Measurements from ENCODE around the gene PPARA. TPM values are rescaled to one million over a fixed set of nuclear protein-coding genes. Genes with fewer than 3 reads are reported as not detected.

PPARA gene
- total and polyA plus RNA-seq, 9 of the 15 experiments (the other 6 are each of a cell fraction or from before 2014, with no cell fraction given): 0.64 to 5.3 (median 3.5) TPM

- TF ChIP-seq GTF3C2 (IDR thresholded peaks at IDR 0.05; ENCODE audit: borderline replicate concordance, extremely low read depth, insufficient read length) (no peak), SP2 (IDR thresholded peaks at IDR 0.05; ENCODE audit: extremely low read depth, low read depth, low read length, poor library complexity, severe bottlenecking) (no peak), ZFP30 (CRISPR knock-in tag; IDR thresholded peaks at IDR 0.05; ENCODE audit: borderline replicate concordance) (no peak), RAD21 (CRISPR knock-in tag; conservative IDR thresholded peaks at IDR 0.05 in 1 of 2, IDR thresholded peaks at IDR 0.05 in 1 of 2) (peak; percentile 80 to 82), TBP (optimal IDR thresholded peaks at IDR 0.05; ENCODE audit: low read depth, low read length) (no peak), RBM15 (IDR thresholded peaks at IDR 0.05; ENCODE audit: insufficient read depth, low read length) (no peak), PTTG1 (tag; IDR thresholded peaks at IDR 0.05; ENCODE audit: low read depth) (no peak), MAX (CRISPR knock-in tag; IDR thresholded peaks at IDR 0.05) (peak; percentile 27; the same call in 1 of the 2 replicates), SAP30 (IDR thresholded peaks at IDR 0.05; ENCODE audit: borderline replicate concordance, insufficient read depth, low read depth, low read length, poor library complexity, severe bottlenecking) (no peak), POLR2AphosphoS2 (IDR thresholded peaks at IDR 0.05; ENCODE audit: low read length) (no peak), GATAD2B (IDR thresholded peaks at IDR 0.05; ENCODE audit: borderline replicate concordance) (no peak), ZNF175 (CRISPR knock-in tag; IDR thresholded peaks at IDR 0.05; ENCODE audit: low read depth) (no peak), JUNB (CRISPR knock-in tag; conservative IDR thresholded peaks at IDR 0.05) (no peak), TFAP4 (CRISPR knock-in tag; IDR thresholded peaks at IDR 0.05; ENCODE audit: borderline replicate concordance) (0 out of 2 replicates have a peak, but pooled peaks have one; percentile 17), E2F6 (IDR thresholded peaks at IDR 0.05; ENCODE audit: borderline replicate concordance in 1 of 2, extremely low read depth in 1 of 2, insufficient read depth in 1 of 2, insufficient read length in 1 of 2, low read depth in 1 of 2, low read length in 1 of 2, poor library complexity in 1 of 2, severe bottlenecking in 1 of 2) (peak in 1 of 2 experiments; percentile 55), ZNF274 (IDR thresholded peaks at IDR 0.05; ENCODE audit: borderline replicate concordance, low read depth, low read length) (no peak), GTF2E2 (tag; IDR thresholded peaks at IDR 0.05) (no peak), ZNF12 (CRISPR knock-in tag; IDR thresholded peaks at IDR 0.05) (0 out of 2 replicates have a peak, but pooled peaks have one; percentile 46), ZBTB17 (CRISPR knock-in tag; IDR thresholded peaks at IDR 0.05) (no peak), E2F3 (CRISPR knock-in tag; IDR thresholded peaks at IDR 0.05) (no peak), ZNF699 (CRISPR knock-in tag; IDR thresholded peaks at IDR 0.05; ENCODE audit: insufficient replicate concordance) (no peak), LARP7 (IDR thresholded peaks at IDR 0.05) (no peak)
Observed at GRCh38 chr22:46116491-46116958, 33.8 kb upstream of the PPARA start (continued).

Data from K562 (cell line).